HG02884 (cell line): ENCODE results near the gene AATF.
"Not testable (repeated sequence)": the region's sequence is repeated elsewhere in the genome, so short reads cannot be mapped to it uniquely, and the experiment has no call there.

Experiments
- ATAC-seq: cut with Tn5 transposase; IDR thresholded peaks from one replicate; pipeline ENCODE4 v1.9.1; 2021; ENCODE audit warnings: mild to moderate bottlenecking, moderate library complexity; ENCODE audit not compliant: unreplicated experiment

The AATF gene

GRCh38 chr17:37068266-37068665 lies 119.5 kb downstream of the AATF start:
- no peak for ATAC-seq

- no peak for ATAC-seq
Measured at GRCh38 chr17:37069087-37069486, 120.3 kb downstream of the AATF start.

GRCh38 chr17:37073464-37073863 lies 124.7 kb downstream of the AATF start:
- ATAC-seq, result not testable (repeated sequence)

- no peak for ATAC-seq
Measured at GRCh38 chr17:37079065-37079708, 130.4 kb downstream of the AATF start.

- ATAC-seq, result no peak
Measured at GRCh38 chr17:37079735-37080134, 131.0 kb downstream of the AATF start.

GRCh38 chr17:37081287-37081686 lies 132.5 kb downstream of the AATF start:
- ATAC-seq, result no peak

GRCh38 chr17:37082311-37082860 lies 133.6 kb downstream of the AATF start:
- no peak for ATAC-seq

GRCh38 chr17:37082985-37083384 lies 134.2 kb downstream of the AATF start:
- no peak for ATAC-seq

- ATAC-seq, result no peak
Measured at GRCh38 chr17:37083456-37083855, 134.7 kb downstream of the AATF start.

- no peak for ATAC-seq
Measured at GRCh38 chr17:37084372-37084771, 135.6 kb downstream of the AATF start.

GRCh38 chr17:37086334-37086733 lies 137.6 kb downstream of the AATF start:
- ATAC-seq, result no peak

- no peak for ATAC-seq
Measured at GRCh38 chr17:37086948-37087347, 138.2 kb downstream of the AATF start.

- ATAC-seq, result no peak
Measured at GRCh38 chr17:37087683-37088082, 138.9 kb downstream of the AATF start.

GRCh38 chr17:37088459-37088858 lies 139.7 kb downstream of the AATF start:
- no peak for ATAC-seq

GRCh38 chr17:37088913-37089312 lies 140.2 kb downstream of the AATF start:
- no peak for ATAC-seq

- ATAC-seq, result no peak
Measured at GRCh38 chr17:37089956-37090355, 141.2 kb downstream of the AATF start.

- no peak for ATAC-seq
Measured at GRCh38 chr17:37090941-37091340, 142.2 kb downstream of the AATF start.

- no peak for ATAC-seq
Measured at GRCh38 chr17:37092071-37092470, 143.3 kb downstream of the AATF start.

GRCh38 chr17:37092701-37093100 lies 143.9 kb downstream of the AATF start:
- no peak for ATAC-seq

GRCh38 chr17:37094391-37094790 lies 145.6 kb downstream of the AATF start:
- ATAC-seq, result no peak

- ATAC-seq, result no peak
Measured at GRCh38 chr17:37096071-37096470, 147.3 kb downstream of the AATF start.

- ATAC-seq, result no peak
Measured at GRCh38 chr17:37097154-37097553, 148.4 kb downstream of the AATF start.

GRCh38 chr17:37098152-37098551 lies 149.4 kb downstream of the AATF start:
- ATAC-seq, result no peak
